OCI-LY7 (cell line): ENCODE measurements around the gene LRCH3.

Source experiments
- EZH2phosphoT487 ChIP-seq: fragments of 200-600 bp; sonication (generic); IDR thresholded peaks from 2 replicates; pipeline ENCODE4 v1.6.1; 2018; ENCODE audit warnings: low read depth, borderline replicate concordance, mild to moderate bottlenecking, mixed run types, antibody characterized with exemption, low read length, moderate library complexity, mixed read lengths
- TF ChIP-seq, protein P1 (sequence below): fragments of 200-600 bp; sonication (generic); conservative IDR thresholded peaks from 2 replicates; pipeline ENCODE4 v1.5.1; 2014; ENCODE audit warnings: mild to moderate bottlenecking, antibody characterized with exemption, low read length, moderate library complexity, mixed read lengths

DNA sequence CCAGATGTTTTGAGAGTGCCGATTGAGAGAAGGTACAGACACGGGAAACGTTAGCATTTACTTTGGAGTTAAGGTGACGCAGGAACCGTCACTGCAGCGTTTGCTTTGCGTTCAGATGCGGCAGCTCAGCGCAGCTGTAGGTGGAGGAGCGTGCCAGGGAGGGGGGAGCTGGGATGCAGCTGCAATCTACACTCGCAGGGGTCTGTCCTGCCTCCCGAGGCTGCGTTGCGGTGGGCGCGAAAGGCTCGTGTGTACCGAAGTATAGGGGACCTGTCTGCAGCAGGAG, 41.8 kb upstream of the LRCH3 start:
- TF ChIP-seq, protein P1, sequence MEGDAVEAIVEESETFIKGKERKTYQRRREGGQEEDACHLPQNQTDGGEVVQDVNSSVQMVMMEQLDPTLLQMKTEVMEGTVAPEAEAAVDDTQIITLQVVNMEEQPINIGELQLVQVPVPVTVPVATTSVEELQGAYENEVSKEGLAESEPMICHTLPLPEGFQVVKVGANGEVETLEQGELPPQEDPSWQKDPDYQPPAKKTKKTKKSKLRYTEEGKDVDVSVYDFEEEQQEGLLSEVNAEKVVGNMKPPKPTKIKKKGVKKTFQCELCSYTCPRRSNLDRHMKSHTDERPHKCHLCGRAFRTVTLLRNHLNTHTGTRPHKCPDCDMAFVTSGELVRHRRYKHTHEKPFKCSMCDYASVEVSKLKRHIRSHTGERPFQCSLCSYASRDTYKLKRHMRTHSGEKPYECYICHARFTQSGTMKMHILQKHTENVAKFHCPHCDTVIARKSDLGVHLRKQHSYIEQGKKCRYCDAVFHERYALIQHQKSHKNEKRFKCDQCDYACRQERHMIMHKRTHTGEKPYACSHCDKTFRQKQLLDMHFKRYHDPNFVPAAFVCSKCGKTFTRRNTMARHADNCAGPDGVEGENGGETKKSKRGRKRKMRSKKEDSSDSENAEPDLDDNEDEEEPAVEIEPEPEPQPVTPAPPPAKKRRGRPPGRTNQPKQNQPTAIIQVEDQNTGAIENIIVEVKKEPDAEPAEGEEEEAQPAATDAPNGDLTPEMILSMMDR, result no peak
- no peak for TF ChIP-seq EZH2phosphoT487
